GM18511 (cell line): ENCODE data around the gene HHATL.

Source experiments
- ATAC-seq: cut with Tn5 transposase; IDR thresholded peaks from one replicate; pipeline ENCODE4 v1.9.1; 2021; ENCODE audit warnings: mild to moderate bottlenecking, moderate library complexity; ENCODE audit not compliant: unreplicated experiment

HHATL gene

DNA sequence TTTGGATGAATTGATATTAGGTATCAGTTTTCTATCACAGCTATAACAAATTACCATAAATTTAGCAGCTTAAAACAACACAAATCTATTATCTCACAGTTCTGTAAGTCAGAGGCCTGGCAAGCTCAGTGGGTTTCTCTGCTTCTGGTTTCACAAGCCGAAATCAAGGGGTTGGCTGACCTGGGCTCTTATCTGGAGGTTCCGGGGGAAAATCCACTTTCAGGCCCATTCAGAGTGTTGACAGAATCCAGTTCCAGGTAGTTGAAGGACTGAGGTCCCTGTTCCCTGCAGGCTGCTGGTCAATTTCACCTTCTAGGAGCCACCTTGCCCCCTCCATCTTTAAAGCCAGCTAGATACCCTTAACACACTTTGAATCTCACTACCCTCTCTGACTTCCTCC lies 11.1 kb upstream of the HHATL start:
- ATAC-seq, result no peak

DNA sequence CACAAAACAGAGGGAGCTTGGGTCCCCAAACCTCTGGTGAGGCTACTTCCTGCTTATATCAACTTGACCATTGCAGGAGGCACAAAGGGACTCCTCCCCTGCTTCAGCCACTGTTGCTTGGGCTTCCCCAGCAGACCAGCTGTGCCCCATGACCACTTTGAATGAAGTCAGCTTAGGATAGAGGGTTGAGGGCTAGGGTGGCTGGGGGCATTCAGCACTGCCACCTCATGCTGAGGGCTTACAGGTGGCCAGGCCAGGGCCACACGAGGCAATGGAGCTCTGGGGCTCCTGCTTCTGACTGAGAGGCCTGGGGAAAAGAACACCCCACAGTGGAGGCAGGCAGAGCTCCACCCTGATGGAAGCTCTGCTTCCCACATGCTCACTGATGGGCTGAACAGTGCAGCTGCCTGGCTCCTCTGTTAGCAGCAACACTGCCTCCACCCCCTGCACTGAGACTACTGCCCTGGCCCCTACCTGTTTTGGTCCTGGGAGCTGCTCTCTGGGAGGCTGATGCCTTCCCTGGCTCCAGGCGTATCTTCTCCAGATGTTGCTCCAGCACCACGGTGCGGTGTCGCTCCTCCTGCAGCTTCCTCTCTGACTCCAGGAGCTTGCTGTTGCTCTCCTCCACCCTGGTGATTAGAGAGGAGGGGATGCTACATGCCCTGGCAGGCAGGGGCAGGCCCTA lies 10.2 kb upstream of the HHATL start:
- no peak for ATAC-seq

DNA sequence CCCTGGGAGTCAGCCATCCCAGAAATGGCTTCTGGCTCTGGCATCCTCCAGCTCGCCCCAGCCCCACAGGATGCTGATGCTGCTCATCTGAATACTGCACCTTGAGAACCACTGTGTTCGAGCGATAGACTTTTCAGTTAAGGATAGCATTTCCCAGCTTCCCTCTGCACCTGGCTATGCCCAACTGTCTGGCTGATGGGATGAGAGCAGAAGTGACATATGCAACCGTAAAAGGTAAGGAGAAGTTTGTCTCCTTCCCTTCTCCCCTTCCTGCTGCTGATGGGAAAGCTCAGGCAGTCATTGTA lies 9.7 kb upstream of the HHATL start:
- ATAC-seq, result no peak

DNA sequence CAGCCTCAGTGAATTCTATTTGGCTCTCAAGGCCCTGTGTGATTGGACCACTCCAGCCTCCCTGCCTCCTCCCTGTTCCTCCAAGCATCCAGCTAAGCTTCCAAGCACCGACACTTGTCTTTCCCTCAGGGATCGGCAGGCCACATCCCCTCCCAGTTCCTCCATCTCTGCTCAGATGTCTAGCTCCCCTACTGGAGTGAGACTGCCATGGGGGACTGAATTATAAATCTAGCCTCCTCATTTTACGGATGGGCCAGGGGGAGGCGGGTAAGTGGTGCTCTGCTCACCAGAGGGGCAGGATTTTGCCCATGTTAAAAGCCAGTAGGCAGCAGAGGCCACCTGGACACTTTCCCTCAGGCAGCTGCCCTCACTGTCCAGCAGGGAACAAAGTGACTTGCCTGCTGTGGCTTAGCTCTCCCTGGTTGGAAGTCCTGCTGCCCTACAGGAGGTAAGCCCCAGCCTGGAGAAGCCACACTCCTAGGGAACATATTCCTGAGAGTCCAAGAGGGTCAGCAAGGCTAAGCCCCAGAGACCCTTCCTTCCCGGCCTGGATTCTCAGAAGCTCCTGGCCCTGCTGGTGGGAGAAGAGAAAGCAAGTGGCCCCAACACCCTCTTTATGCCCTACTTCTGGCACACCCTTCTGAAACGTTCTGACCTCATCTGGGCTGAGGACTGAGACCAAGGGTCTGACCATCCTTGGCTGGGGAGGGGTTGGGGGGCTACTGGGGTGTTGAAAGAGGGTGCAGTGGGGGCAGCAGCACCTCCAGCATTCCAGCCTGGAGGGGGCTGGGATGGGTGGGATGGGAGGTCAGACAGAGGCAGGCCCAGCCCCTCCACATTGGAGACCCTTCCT lies 9.1 kb upstream of the HHATL start:
- ATAC-seq, result no peak

DNA sequence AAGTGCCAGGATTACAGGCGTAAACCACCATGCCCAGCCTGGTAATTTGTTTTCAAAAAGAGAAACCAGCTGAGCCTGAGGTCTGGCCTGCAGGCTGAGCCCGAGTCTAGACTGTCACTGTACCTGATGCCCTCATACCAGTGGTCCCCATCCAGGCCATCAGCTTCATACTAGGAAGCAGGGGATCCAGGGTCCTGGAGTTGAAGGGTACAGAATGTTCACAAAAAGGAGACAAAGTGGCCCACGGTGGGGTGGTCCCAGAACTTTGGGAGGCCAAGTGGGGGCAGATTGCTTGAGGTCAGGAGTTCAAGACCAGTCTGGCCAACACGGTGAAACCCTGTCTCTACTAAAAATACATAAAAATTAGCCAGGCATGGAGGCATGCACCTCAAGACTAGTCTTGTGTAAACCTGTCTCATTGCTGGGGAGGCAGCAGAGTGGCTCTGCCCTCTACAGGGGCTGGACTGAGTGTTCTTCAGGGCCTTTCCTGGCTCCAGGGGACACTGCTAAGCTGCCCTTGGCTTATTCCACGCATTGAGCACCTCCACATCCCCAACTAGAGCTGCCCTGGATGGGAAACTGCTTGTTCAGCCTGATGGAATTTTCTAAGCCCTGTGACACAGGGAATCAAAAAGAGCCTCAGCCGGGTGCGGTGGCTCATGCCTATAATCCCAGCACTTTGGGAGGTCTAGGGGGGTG lies 7.9 kb upstream of the HHATL start:
- no peak for ATAC-seq

DNA sequence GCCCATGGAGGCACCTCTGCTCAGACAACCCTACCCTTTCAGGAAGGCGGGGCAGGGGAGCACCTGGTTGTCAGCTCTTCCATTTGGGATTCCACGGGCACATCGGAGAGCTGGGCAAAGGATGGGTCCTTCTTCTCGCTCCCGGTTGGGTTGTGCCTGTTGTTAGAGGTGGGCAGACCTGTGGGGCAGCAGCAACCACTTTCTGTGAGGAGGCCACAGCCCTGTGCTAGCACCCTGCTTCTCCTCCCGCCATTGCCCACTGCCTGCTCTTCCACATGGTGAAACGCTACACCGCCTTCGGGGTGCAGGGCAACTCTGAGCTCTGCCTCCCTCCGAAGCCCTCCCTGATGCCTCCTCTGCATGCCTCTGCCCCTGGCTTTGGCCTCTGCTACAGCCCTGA lies 7.0 kb upstream of the HHATL start:
- ATAC-seq, result no peak

DNA sequence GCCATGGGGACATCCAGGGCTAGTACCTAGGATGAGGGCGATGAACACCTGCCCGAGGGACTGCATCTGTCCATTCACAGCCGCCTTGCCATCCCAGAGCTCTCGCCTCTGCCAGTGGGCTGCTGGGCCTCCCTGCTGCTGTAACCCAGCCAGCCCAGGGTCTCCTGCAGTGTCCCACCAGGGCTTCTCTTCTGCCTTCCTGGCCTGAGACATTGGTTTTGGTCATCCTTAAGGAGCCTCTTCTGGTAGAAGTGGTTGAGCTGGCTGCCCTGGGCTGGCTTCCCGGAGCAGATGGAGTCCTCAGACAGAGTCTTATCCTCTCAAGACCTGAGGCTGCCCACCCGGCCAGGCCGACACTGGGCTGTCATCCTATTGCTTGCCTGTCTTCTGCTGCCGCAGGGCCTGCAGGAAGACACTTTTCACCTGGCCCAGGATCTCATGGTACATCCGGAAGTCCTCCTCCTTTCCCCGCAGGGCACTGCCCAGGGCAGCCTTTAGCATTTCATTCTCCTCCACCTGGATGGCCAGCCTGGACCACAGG lies 6.1 kb upstream of the HHATL start:
- ATAC-seq, result no peak

DNA sequence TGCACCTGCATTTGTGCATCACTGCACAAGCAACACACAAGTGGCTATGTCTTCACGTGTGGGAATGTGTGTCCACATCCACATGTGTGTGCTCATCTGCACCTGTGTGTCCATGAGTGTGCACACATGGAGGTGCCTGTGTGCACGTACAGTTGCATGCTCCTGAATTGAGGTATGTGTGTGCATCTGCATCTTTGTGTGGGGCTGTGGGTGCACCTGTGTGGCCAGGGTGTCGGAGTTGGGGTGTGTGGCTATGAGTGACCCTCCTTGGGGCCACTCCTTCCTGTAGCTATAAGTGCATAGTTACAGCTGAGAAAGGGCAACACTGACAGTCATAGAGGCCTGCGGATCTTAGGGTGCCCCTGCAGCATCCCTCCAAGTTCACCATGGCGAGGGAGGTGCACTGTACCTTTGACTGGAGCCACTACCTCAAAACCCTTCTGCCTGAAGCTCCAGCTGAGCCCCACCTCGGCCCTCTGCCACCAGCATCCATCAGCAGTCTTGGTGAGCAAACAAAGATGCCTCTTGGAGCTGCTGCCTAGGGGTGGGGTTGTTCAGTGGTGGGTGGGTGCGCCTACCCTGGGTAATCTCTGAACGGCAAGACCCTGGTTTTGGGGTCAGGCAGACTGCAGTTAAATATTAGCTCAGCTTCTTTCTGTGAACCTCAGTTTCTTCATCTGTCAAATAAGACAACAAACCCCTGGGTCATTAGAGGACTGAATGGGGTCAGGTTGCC lies 5.2 kb upstream of the HHATL start:
- ATAC-seq, result no peak

DNA sequence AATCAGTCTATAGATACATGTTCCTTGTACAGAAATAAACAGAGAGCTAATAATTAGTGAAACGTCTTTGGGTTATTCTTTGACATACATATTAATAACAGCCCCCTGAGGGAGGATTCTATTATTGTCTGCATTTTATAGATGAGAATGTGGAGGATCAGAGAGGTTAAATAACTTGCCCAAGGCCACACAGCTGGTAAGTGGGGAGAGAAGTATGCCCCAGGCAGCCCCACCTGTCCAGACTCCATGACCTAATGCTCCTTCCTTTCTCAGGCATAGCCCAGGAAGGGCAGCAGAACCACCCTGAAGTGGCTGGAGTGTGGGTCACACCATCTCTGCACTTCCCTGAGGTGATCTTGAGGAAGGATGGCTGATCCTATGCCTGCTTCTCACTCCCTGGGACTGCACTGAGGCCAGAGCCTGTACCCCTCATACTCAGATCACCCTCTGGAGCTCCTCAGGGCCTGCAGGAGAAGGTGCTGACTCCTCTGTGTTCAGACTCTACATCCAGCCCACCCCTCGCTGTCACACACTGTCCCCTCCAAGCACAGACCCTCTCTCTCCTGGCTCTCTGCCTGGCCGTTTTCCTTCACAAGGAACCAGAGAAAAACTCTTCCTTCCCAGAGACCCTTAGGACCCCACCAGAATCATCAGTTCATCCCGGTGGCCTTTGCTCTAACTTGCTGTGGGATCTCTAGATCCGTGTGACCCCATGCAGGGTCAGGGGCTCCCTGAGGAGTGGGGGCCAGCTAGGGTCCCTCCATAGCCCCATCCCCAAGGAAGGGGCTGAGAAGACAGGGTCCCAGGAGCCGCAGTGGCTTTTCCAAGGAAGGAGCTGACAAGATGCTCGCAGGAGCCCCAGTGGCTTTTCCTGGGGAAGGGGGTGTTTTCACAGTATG lies 4.4 kb upstream of the HHATL start:
- ATAC-seq, result no peak

DNA sequence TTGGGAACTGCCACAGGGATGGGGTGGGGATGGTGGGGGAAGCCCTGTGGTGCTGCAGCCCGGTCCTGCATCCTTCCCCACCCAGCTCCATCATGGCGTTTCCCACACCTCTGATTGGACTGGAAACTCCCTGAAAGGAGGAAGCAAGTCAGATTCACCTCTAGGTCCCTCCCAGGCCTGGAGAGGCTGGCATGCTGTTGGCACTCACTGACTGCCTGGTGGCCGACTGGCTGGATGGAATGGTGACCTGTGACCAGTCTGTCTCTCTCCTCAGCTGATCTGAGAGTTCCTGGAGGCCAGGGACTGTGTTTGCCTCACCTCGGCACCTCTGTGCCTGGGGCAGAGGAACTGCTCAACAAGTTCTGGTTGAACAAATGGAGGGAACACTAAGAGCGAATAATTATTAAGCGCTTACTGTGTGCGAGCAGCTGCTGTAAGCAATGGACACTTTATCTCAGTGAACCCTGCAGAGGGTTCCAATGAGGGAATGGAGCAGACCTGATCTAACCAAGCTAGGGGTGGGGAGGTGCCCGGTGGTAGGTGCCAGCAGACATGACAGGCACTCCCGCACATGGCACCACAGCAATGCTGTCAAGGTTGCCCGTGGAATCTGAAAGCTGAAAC lies 3.5 kb upstream of the HHATL start:
- ATAC-seq, result no peak

DNA sequence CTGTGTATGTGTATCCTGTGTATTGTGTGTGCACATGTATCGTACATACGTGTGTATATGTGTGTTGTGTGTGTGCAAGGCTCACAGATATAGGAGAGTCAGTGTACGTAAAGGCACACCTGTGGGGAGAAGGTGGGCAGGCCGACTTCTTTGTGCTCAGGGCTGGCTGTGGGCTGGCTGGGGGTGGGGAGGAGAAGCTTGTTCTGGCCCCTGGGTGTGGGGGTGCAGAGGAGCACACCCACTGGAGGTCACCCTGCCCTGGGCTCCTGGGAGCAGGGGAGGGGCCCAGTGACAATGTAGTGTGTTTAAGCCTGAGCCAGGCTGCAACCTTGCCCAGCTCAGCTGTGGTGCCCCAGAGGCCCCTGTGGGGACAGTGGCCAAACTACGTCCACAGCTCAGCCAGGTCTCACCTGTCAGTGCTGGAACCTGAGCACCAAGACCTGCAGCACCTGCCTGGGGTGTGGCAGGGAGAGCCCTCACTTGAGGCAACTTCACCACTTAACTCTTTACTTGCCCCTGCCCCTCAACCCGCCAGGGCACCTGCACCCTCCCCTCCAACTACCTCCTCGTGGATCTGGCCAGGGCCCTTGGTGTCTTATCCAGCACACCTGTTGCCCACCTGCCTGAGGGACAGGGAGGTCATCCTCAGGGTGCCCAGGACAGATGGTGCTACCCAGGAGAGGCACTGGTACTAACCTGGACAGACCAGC lies 2.6 kb upstream of the HHATL start:
- no peak for ATAC-seq

DNA sequence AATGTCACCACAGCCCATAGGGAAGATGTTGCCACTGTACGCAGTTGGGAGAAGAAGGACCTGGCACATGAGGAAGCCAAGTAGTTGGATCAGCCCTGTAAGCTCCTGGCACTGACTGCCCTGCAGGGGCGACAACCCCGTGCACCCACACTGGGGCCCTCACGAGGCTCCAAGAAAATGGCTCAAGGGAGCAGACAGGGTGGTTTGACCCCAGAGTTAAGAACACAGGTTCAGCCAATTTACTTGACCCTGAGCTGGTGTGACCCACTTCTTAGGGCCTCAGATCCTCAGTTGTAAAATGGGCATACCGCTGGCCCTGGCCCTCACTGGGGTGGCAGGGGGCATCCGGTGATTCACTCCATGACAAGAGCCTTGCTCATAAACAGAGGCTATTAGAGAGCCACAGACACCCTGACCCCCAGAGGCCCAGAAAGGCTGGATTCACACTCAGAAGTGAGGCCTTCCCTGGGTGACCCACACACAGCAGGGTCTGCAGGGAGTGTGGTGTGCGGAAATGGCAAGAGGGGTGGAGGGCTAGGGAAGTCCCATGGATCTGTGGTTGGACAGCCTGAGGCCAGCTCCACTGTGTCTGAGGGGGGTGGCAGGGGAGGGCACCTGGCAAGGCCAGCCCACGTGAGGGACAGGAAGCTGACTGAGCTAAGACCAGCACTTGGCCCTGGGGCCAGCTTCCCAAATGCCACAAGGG lies 1.7 kb upstream of the HHATL start:
- ATAC-seq, result no peak

DNA sequence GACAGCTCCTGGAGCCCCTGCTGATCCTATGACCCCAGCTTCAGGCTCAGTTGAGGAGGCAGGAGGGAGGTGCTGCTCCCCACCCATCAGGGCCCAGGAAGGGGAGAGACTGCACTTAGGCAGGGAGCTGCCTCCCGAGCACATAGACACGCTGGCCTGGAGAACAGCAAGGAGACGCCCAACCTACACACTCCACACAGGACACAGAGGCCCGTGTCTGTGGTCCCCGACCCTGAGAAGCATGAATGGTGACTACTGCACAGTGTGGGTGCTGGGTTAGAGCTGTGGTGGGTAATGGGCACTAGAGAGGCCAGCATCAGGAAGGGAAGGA lies 1.1 kb upstream of the HHATL start:
- ATAC-seq, result no peak

DNA sequence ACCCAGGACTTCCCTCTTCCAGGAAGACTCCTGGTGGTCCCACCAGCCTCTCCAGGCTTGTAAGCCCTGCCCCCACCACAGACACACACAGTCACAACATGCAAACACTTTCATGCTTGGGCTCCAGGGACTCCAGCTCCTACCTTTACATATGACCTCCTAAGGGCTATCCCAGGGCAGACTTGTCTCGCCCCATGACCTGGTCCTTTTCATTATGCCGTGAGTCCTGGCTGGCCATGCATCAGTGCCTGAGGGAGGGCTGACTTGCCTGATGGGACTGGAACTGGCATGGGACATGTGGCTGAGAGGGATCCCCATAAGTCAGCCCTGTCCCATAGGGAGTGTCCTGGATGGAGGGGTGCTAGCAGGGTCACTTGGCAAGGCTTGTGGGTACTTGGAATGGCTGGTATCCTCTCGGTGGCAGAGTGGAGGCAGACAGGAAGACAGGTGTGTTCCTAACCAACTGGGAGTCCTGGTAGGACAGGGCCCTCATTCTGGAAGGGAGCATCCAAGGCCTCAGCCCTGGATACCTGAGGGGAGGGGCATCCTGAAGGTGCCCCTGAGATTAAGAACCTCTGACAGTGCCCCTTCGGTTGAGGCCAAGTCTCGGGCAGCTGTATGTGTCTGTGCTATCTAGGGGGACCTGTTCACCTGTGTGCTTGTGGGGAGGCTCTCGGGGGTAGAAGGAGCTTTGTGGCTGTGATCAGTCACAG lies 540 bp upstream of the HHATL start:
- no peak for ATAC-seq

DNA sequence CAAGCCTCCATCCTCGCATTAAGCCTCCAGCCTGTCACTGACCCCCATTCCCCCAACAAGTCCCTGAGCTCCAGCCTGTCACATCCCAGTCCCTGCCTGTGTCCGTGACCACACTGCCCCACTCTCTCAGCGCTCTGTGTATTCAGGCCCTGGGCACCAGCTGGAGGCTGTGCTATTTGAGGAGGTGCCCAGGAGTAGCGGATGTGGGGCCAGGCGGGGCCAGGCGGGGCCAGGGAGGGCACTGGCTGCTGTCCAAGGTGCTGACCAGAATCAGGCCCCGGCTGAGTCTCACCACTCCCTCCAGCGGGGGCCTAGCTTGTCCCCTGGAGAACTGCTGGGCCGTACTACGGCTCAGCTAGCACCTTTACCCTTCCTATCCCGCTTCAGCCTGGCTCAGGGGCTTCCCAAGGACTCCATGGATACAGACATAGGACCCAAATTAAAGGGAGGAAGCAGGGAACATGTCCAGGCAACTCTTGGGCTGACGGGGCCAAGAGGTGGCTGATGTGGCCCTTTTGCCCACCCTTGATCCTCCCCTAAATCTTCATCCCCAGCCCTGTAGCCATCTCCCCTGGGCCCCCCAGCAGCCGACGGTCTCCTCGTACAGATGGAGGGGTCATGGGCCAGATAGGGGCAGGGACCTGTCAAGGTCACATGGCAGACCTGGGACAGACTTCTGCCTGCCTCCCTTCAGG lies 1.1 kb downstream of the HHATL start:
- no peak for ATAC-seq

DNA sequence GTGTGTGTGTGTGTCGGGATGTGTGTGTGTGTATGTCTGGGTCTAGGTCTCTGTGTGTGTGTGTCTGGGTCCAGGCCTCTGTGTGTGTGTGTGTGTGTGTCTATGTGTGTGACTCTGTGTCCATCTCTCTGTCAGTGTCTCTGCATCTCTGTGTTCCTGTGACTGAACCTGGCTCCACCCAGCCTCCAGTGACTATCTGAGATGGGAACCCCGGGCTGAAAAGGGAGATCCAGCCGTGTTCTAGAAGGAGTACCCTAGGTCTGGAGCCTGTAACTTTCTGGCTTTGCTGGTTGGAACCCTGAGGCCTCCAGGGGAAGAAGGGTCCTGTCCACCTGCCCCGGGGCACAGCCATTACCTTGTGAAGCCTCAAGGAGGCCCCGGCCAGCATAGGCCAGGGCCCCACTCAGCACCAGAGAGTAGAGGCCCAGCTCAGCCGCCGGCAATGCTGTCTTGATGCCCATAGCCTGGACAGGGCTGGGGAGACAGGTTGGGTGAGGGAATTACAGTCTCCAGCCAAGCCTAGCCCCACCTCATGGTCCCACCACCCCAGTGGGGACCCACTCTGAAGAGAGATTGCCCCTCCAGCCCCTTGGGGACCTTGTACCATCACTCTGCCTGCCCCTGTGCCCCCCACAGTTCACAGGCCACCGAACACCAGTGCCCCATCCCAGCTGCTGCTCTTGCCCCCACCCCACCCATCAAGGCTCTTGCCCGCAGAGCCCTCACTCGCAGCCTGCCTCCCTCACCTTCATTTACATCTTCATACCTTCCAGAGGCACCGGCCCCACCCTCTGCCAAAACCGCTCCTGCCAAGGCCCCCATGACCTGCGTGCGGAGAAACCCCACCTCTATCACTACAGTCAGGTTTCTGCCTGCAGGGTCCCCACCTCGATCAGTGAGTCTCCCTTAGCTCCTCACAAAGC lies 2.0 kb downstream of the HHATL start:
- no peak for ATAC-seq
